DMS153 treated with DMSO at 0.1 percent for 48 hours (cell line): Measurements from ENCODE around the gene GMDS.

Source experiments
- DNase-seq: peaks from one replicate; lab custom pipeline; 2025; ENCODE audit not compliant: unreplicated experiment; lab: John Stamatoyannopoulos, UW

GMDS gene

DNA sequence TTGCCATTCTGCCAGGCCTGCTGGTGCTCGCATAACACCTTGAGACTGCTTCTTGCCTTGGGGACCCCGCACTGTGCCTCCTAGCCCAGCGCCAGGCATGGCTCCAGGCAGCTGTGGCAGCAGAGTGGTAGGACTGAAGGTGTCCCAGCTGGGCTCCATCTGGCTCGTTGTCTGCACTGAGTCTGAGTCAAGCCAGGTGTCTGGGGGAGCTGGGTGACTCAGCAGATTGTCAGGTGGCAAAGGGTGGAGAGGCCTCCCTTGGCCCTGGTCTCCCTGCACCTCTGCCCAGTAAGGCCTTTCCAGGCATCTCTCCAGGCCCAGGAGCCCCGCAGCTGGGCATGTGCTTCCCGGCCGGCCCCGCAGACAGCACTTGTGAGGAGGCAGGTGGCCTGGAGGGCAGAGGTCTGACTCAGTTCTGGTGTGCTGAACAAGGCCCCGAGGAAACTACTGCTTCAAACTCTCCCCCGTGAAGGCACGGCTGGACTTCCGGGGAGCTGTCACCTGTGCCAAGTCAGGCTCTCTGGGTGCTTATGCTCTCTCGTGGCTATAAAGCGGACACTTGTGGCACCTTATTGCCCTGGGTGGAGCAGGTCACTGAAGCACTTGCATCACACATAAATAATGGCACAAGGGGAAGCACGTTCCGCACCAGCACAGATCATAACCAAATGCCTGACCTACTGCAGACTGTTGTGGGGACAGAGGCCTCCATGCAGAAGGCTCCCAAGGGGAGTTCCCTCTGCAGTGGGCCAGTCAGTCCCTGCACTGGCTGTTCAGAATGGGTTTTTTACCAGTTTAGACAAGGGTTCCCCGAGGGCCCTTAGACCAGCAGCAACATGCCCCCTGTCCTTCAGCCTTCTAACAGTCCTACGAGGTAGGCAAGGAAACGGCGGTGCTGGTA, 608.2 kb downstream of the GMDS start:
- DNase-seq: no peak

DNA sequence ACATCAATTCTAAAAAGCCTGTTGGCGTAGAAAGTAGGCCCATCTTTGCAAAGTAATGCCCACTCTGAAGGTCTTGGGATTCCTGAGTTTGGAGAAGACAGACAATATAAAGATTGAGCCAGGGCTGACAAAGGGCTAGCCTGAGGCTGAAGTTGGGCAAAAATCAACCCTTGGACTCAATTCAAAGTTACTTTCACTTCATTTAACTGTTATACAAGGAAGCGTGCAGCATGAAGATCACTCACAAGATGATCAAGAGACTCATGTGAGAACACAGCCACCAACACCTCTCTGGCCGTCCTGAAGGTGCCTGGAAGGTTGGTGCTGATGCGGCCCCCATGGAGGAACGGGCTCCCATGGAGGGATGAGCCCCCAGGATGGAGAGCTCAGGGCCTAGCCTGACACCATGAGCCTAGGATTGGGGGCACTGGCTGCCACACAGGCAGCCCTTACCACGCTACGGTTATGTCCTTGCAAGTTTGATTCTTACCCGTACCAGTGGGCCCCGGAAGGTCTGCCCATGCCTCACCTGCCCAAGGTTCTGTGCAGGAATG, 609.1 kb downstream of the GMDS start:
- DNase-seq: no peak

DNA sequence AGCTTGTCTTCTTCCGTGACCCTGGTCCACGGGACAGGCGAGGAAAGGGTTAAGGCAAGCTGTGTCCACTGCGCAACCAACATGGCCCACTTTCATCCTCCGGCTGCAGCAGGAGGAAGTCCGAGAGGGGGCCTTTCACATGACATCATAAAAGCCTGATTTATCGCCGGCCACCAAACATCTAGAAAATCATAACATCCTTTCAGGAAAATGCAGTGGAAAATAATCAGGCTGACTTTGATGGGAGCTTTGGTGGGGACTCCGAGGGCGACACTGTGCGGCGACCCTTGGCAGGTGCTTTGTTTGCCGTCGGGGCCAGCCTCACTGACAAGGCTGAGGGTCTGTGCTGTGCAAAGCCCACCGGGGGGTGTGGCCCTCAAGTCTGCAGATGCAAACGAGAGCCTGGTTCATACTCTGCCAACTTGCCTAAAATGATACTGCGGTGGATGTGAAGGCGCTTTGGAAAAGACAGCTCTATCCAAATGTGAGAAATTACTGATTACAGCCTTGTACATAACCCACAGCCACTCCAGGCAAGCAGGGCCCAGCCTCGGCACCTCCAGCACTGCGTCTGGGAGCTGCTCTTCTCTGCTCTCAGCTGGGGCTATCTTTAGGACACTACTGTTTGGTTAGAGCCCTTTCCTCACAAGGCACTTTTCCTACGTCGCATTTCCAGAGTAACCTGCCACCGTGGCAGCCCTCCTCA, 609.9 kb downstream of the GMDS start:
- no peak for DNase-seq

GRCh38 chr6:1634081-1634480, 611.3 kb downstream of the GMDS start:
- no peak for DNase-seq

DNA sequence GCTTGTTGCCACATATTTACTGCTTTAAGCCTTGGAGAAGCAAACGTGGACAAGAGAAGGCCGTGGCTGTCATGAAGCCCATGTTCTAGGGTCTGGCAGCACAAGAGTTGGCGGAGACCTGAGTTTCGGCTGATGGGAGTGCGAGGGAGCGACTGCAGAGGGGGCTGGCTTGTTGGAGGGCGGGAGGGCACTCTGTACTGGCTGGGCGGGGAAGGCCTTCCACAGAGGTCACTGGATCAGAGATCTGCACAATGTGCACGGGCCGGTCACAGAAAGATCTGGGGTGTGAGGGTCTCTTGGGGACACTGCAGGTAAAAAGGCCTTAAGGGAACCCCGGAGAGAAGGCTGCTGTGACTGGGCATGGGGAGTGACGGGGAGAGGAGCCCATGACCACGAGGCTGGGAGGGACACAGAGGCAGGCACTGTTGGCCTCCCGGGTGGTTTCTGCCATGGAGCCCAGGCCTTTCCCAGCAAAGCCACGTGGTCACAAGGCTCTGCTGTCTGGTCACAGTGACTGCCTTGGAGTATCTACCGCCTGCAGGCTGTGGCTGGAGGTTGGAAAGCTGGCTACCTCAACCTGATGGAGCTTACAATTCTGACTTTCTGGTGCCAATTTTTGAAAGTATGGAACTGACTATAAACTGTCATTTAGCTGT, 611.9 kb downstream of the GMDS start:
- no peak for DNase-seq

DNA sequence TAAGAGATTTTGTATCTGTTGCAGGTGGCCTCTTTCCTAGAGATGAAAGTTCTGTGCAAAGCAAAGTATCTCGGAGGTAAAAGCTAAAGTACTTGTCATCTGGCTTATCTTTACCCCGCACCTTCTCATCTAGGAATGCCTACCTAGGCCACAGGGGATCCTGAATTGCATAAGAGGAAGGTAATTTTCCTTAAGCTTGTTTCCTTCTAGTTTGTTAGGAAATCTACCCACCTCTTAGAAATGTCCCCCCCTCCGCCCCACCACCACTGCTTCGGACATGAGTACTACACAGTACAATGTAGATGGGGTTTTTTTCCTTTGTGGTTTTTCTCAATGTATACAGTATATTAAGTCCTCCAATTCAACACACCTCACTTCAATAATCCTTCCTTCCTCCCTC, 614.2 kb downstream of the GMDS start:
- no peak for DNase-seq

- no peak for DNase-seq
Observed at GRCh38 chr6:1630771-1631217, 614.6 kb downstream of the GMDS start.

DNA sequence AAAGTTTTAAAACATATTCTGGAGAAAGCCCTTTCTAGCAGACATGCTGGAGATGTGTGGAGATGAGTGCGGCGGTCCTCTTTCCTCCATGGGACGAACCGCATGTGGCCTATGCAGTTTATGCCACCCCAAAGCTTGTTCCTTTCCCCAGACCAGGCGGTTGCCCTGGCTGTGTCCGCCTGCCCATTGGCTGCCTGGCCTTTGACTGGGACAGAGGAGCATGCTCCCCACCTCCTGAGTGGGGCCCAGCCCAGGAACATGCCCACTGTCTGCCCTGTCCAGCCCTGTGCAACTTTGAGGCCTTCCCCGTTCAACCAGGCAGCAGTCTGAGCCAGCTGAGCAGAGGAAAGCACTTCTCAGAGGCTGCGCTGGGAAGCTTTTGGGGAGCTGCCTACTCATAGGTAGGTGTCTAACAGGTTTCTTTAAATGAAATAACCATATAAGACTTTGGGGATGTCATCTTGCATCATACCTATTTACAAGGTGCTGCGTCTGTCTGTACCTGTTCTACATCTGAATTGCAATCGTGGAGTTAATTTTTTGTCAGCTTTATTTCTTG, 615.1 kb downstream of the GMDS start:
- no peak for DNase-seq

GRCh38 chr6:1629316-1629715, 616.1 kb downstream of the GMDS start:
- DNase-seq: no peak

- DNase-seq: no peak
Observed at GRCh38 chr6:1627827-1628560, 617.4 kb downstream of the GMDS start.

DNA sequence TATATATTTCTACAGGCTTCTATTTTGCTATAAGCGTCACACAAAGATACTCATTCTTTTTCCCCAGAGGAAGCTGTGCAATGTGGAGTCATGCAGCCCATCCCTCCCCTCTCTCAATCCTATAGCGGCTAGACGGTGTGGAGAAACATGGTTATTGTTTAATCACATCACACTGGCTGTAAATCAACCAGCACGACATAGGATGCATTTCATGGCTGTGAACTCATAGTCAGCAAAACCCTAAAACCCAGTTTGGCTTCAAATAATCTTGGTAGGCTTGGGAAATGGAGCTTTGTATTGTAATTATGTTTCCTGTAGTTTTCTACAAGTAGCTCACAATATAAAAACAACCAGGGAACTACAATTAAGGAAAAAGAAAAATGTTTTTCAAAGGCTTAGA, 618.9 kb downstream of the GMDS start:
- DNase-seq: no peak

GRCh38 chr6:1625794-1626435, 619.5 kb downstream of the GMDS start:
- no peak for DNase-seq

- DNase-seq: no peak
Observed at GRCh38 chr6:1624851-1625781, 620.3 kb downstream of the GMDS start.

DNA sequence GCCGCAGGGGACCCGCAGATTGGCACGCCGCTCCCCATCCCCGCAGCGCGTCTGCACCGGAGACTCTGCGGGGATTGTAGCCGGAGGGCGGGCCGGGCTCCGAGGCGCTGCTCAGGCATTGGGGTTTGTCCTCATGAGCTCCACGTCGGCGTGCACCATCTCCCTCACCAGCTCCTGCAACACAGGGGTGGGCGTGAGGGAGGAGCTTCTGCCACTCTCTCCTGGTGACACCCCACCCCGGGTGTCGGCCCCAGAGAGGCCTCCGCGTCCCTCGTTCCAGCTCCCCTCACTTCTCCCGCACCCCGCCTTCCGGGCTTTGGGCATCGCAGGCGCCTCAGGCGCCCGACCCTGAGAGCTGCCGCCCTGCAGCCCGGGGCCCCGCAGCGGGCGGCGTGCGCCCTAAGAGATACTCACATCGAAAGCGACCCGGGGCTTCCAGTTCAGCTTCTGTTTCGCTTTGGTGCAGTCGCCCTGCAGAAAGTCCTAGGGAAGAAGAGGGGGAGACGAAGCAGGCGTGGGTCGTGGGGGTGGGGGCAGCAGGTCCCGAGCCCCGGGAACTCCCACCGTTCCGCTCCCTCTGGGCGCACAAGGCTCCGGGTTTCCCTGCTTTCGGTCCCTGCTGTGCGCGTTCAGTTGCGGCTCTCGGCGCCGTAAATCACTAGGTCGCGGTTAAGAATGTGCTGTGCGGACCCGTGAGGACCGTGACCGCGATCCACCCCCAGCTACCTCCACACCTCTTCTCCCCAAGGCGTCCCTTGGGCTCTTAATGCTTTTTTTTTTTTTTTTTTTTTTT, 621.2 kb downstream of the GMDS start:
- no peak for DNase-seq

DNA sequence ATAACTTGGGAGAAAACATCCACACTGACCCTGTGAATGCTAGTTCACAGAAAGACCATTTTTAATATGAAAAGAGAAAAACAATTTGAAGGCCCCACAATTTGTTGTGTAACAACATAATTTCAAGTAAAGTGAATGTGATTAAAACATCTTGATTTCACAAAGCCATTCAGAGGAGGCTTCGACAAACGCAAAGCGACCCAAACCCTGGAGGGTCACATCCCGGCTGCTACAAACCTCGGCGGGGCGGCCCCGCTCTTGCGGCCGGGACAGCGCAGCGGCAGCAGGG, 621.7 kb downstream of the GMDS start:
- no peak for DNase-seq

- no peak for DNase-seq
Observed at GRCh38 chr6:1622851-1623768, 622.3 kb downstream of the GMDS start.

GRCh38 chr6:1622220-1622850, 623.1 kb downstream of the GMDS start:
- no peak for DNase-seq
